GM21576 (cell line): Measurements from ENCODE around the gene TEDDM1.
"Not testable (repeated sequence)": the region's sequence is repeated elsewhere in the genome, so short reads cannot be mapped to it uniquely, and the experiment has no call there.

Experiments used
- ATAC-seq: cut with Tn5 transposase; IDR thresholded peaks from one replicate; pipeline ENCODE4 v1.9.1; 2021; ENCODE audit warnings: mild to moderate bottlenecking, moderate library complexity; ENCODE audit not compliant: unreplicated experiment

TEDDM1 gene

DNA sequence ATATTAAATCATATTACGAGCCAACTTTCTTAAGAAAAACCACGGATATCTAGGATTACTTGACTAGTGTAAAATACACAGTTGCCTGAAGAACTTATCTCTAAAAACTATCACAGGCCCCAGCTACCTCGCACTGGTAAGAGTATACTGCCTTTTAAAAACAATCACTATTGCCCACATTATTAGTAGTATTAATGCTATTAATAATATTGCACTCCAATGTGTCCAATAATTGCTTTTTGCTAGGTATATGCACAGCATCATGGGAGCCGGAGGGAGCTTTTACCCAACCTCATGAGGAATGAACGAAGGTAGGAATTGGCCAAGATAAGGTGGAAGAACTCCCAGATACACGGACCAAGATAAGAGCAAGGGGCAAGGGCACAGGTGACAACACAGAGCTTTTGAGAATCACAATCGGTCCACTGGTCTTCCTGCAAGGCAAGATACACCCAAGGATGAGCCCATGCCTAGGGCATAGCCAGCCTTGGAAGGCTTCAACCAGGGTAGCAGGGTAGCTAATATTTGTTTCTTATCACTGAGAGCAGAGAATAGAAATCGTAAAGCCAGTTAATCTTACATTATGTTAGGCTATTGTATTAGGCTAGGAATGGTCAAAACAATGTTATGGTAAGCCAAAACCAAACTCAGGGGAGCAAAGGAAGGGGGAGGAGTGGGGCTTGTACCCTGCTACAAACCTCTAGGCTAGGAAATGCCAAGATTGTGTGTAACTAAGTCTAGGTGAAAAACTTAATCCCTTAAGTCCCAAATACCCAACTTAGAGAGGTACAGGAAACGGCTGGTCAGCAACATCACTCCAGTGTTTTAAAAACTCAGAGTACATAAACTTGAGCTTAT is 18.3 kb downstream of the TEDDM1 start:
- ATAC-seq, result no peak

DNA sequence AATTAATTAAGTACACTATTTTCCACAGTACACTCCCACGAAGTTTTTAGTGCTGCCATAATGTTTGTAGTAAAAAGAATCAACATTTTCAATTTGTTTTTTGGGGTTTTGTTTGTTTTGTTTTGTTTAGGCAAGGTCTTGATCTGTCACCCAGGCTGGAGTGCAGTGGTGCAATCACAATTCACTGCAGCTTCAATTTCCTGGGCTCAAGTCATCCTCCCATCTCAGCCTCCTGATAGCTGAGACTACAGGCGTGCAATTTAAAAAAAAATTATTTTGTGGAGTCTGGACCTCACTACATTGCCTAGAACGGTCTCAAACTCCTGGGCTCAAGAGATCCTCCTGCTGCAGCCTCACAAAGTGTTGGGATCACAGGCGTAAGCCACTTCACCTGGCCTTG is 20.3 kb downstream of the TEDDM1 start:
- ATAC-seq, result no peak

DNA sequence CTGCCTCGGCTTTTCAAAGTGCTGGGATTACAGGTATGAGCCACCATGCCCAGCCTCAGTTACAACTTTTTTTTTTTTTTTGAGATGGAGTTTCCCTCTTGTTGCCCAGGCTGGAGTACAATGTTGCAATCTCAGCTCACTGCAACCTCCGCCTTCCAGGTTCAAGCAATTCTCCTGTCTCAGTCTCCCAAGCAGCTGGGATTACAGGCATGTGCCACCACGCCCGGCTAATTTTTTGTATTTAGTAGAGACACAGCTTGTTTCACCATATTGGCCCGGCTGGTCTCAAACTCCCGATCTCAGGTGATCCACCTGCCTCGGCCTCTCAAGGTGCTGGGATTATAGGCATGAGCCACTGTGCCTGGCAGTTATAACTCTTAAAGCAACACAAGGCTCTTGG is 20.7 kb downstream of the TEDDM1 start:
- not testable (repeated sequence) for ATAC-seq

DNA sequence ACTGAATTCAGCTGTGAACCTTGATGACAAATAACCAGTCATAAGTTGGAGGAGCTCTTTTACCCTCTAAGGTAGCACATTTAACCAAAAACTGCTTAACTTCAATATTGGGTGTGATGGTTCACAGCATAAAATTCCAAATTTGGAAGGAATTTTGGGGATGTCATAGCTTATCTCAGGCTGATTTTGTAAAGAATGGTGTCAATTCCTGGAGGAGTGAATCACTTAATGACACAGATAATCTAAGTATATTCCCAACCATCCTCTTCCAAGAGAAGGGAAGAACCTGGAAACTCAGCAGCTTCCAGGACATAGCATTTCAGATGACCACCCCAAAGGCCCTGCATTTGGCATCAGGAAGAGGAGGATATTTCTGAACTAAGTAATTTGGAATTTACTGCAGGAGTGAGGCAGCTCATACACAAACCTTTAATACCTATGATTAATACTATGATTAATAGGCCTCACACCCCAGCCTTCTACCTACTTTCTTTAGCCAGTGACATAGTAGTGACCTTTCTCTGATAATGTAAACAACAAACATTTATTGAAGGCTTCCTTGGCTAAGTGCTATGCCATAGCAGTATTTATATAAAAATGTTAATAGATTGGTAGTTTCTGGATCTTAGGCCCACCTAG is 23.4 kb downstream of the TEDDM1 start:
- no peak for ATAC-seq

DNA sequence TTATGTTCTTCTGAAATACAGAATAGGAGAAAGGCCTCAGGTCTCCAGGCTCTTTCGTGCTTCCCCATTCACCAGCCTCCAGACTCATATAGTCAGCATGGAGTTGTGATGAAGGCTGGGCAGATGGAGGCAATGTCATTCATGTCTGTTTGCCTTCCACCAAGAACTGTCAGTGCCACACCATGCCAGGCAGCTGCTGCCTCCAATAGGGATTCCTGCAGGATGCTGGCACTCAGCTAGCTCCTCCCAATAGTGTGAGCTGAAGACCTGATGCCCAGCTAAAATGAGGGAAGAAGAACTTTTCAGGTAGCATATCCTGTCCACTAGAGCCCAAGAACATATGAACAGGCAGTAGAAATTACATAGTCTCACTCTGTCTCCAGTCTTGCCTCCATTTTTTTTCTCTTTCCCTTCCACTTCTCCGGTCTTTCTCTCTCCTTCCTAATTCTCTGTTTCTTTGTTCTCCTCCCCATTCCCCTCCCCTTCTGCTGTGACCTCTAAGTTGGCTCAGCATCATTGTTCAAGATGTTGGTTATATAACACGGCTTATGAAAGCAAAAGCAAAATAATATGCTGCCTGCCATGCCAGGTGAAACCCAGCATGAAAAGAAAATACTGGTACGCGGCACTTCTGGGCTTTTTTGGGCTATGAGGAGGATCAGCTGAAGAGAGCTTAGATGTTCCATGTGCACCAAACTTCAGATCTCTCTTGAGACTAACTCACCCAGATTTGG is 26.2 kb downstream of the TEDDM1 start:
- ATAC-seq, result no peak

DNA sequence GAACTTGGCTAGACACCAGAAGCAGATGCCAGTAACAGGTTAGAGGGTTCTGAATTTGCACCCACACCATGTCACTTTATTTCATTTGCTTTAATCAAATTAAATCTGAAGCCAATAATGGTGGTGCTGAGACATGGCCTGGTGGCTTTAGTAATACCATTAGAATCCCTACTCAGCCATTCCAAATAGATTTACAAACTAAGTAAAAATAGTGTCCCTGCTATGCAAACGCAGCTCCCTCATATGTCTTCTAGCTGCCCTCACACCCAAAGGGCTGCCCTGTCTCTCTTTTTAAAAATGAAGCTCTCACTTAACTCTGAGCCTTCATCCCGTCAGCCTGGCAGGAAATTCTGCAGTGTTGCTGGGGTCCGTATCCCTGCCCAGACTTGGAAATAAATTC is 29.9 kb downstream of the TEDDM1 start:
- ATAC-seq, result no peak

DNA sequence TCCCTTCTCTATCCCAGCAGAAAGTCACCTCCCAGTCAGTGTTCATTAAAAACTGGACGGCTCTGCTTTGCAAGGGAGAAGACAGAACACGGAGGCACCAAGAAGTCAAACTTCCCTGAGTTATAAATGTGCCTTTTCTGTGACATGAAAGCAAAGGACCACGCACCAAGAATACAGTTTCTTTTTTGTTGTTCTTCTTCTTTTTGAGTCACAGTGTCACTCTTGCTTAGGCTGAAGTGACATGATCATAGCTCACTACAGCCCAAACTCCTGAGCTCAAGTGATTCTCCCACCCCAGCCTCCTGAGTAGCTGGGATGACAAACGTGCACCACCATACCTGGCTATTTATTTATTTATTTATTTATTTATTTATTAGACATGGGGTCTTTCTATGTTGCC is 31.6 kb downstream of the TEDDM1 start:
- no peak for ATAC-seq

DNA sequence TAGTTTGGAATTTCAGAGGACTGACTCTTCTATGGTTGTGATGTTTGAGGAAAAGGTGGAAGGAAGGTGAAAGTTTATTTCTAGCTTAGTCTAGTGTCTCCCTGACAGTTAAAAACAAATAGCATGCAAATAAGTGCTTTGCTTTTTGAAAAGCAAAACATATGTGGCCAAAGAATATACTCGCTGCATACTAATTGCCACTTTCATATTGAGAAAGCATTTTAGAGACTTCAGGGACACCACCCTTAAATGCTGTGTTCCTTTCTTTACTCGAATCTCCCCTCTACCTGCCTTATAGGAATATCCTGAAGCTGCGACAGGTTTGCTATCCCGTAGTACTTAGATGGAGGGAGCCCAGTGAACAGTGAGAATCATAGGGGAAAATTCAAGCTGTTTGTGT is 32.1 kb downstream of the TEDDM1 start:
- no peak for ATAC-seq

DNA sequence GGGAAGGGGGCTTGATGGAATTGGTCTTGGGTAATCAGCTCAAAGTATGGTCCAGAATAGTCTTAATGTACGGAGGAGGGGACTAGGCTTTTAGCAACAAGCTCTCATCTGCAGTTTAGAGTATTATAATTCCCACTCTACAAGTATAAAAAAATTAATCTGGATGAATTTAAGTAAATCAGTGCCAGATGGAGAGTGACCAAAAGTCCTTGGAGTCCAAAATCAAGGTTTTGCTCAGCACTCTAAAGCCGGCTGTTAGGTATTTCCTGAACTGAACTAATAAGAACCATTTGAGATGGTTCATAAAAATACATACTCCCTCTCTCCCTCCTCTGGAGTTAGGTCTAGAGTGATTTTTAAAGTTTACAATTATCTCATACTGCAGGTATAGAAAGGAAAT is 32.5 kb downstream of the TEDDM1 start:
- ATAC-seq, result no peak

DNA sequence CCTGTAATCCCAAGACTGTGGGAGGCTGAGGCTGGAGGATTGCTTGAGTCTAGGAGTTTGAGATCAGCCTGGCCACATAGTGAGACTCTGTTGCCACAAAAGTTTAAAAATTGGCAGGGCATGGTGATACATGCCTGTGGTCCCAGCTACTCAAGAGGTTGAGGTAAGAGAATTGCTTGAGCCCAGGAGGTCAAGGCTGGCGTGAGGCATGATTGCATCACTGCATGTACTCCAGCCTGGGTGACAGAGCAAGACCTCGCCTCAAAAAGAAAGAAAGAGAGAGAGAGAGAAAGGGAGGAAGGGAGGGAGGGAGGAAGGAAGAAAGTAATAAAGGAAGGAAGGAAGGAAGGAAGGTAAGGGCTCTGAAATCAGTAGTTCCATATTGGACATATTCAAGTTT is 33.9 kb downstream of the TEDDM1 start:
- ATAC-seq, result no peak

DNA sequence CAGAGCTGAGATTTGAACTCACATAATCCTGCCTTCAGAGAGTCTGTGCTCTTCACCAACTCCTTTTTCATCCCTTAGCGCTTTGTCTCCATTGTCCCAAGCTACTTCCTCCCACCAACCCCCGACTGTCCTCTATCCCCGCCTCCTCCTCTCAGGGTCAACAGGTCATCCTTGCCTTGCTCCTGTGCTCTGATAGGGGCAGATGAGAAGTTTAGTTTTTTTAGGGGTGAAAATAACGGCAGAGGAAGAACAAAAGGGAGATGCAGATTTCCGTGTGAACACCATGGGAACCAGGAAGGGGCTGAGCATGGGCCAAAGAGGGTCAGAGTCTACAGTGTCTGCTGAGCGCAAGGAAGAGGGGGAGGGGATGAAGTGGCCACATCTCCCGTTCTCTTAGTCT is 40.8 kb downstream of the TEDDM1 start:
- ATAC-seq, result no peak

DNA sequence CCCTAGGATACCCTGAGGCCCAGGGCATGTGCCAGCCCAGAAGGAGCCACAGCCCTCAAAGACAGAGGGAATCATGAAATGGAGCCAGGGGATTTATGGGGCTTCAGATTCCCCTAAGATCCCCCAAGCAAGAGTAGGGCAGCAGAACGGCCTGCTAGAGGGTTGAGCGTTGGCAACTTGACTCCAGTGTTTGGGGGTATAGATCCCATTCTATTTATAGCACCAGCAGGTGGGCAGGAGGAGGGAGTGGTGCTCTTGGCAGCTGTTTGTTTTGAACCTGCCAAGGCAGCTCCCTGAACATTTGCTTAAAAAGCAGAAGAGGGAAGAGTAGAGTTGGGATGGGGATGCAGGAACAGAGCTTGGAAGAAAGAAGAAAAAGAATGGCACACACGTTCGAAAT is 42.6 kb downstream of the TEDDM1 start:
- no peak for ATAC-seq

DNA sequence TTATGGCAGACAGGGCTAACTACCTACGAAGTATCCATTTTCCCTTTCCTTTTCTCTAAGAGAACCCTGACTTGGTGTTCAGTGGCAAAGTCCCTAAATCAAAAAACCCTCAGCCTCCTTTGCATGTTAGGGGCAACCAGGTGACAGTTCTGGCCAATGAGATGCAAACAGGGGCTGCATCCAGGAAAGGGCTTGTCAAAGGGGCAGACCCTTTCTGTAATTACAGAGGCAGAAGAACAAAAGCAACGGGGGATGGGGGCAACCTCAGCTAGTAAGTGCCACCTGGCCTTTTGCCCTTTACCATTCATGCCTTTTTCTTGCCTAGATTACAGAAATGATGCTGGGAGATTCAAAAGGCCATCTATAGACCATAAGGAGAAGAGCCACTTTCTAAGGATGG is 43.3 kb downstream of the TEDDM1 start:
- ATAC-seq, result no peak

DNA sequence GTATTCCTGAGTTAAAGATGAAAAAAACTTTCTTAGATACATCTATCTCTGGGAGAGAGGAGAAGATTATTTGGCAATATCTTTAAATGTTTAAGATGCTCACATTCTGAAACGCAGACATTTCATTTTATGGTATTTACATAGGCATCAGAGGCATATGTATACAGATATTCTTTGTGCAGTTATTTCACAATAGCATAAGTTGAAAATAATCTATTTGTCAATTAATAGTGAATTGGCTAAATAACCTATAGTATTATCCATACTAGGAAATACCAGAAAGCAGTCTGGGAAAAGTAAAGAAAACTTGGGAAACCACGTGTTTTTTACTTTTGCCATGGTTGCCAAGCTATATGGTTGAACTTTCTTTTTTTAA is 44.8 kb downstream of the TEDDM1 start:
- no peak for ATAC-seq

DNA sequence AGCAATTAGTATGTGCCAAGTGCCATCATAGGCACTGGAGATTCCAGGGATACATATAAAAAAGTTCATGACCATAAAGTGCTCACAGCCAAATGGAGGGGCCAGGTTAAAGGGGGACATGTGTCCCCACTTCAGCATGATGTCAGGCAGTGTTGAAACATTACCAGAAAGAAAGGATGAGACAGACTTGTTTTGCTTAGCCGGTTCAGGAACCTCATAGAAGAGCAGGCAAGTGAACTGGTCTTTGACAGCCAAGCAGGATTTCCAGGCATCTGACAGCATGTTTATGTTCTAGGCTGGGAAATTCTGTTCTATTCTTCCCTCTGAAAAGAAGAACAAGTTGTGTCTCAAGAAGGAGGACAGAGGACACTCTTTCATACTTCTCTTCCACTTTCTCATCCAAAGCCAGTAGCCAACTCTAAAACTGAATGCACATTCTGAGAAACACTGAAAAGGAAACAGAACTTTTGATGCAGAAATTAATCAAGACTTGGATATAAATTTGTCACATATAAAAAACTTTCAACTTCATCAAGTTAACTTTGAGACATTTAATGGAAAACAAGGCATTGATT is 48.6 kb downstream of the TEDDM1 start:
- ATAC-seq, result no peak

DNA sequence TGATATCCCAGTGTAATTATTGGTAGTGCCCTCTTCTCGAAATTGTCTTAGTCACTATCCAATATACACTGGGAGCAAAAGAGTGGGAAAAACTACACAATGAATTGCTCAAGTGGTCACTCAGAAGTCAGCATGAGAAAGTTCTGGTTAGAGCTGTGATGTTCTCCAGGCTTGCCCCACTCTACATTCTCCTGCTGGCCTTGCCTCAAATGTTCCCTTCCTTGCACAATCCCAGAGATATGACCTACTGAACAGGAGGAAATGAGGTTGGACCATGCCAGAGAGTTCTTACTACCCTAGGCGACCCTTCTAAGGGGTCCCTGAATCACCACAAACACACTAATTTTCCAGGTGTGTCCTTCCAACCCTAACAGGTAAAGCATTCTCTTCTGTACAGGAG is 49.6 kb downstream of the TEDDM1 start:
- ATAC-seq, result no peak

DNA sequence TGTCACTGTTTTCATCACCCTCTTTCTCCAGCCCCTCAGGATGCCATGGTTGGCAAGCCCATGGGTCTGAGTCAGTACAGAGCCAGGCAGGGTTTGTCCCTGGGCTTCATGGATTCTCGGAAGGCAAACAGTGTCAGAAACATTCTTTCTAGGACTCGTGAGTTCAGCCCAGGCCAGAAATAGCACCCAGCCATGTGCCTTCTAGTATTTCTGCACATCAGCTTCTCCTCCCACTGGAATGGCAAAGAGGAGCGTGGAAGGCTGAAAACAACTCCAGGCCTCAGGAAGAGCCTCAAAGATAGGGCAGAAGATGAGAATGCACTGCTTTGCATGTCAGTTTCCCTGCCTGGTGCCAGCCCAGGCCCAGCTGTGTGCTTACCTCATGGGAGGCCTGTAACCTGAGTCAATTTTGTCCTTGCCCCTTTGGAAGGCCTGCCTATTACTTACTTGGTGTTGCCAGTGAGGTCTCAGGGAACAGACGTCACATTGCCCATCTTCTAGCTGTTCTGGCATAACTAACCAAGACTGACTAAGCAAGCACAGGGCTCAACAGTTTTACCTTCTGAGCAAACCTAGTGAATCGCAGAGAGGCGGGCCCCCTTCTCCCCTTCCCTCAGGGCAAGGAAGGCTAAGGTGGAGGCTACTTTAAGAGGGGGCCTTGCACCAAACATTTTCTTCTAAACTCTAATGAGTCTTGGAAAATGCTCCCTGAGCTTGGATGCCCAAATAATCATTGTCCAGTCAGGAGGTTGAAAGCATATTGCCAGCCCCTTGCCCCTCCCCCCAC is 51.3 kb downstream of the TEDDM1 start:
- no peak for ATAC-seq
